NCI-H187 treated with DMSO at 0.1 percent for 48 hours (cell line): Measurements from ENCODE around the gene AP4S1.
"Not testable (repeated sequence)": the region's sequence is repeated elsewhere in the genome, so short reads cannot be mapped to it uniquely, and the experiment has no call there.

ENCODE experiments used
- DNase-seq: peaks from one replicate; lab custom pipeline; 2025; lab: John Stamatoyannopoulos, UW

AP4S1 gene

GRCh38 chr14:31043379-31043778, 17.9 kb downstream of the AP4S1 start:
- DNase-seq = no peak

DNA sequence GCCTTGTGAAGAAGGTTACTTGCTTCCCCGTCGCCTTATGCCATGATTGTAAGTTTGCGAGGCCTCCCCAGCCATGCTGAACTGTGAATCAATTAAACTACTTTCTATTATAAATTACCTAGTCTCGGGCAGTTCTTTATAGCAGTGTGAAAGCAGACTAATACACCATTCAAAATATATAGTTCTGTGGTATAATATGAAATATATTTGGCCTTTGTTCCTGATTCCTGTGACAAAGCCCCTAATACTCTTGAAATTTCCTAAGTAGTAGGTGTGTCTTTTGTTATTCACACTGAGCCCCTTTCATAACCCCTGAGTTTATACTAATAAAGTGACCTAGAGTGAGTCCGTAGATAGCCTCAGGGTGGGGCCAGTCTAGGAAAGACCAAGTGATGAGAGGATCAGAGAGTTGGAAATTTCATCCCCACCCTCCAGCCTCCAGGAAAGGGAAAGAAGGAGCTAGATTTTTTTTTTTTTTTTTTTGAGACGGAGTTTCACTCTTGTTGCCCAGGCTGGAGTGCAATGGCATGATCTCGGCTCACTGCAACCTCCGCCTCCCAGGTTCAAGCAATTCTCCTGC, 20.1 kb downstream of the AP4S1 start:
- DNase-seq = no peak

GRCh38 chr14:31047503-31047902, 22.1 kb downstream of the AP4S1 start:
- no peak for DNase-seq

DNA sequence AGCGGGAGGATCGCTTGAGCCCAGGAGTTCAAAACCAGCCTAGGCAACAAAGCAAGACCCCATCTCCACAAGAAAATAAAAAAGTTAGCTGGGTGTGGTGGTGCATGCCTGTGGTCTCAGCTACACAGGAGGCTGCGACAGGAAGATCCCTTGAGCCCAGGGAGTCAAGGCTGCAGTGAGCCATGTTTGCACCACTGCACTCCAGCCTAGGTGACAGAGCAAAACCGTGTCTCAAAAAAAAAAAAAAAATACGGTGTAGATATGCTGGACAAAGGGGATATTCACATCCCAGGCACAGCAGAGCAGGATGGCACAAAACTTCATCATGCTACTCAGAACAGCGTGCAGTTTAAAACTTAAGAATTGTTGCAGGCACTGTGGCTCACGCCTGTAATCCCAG, 25.6 kb downstream of the AP4S1 start:
- DNase-seq = no peak

GRCh38 chr14:31051511-31051910, 26.1 kb downstream of the AP4S1 start:
- no peak for DNase-seq

- not testable (repeated sequence) for DNase-seq
Observed at GRCh38 chr14:31052905-31053586, 27.6 kb downstream of the AP4S1 start.

GRCh38 chr14:31057035-31057434, 31.6 kb downstream of the AP4S1 start:
- no peak for DNase-seq

DNA sequence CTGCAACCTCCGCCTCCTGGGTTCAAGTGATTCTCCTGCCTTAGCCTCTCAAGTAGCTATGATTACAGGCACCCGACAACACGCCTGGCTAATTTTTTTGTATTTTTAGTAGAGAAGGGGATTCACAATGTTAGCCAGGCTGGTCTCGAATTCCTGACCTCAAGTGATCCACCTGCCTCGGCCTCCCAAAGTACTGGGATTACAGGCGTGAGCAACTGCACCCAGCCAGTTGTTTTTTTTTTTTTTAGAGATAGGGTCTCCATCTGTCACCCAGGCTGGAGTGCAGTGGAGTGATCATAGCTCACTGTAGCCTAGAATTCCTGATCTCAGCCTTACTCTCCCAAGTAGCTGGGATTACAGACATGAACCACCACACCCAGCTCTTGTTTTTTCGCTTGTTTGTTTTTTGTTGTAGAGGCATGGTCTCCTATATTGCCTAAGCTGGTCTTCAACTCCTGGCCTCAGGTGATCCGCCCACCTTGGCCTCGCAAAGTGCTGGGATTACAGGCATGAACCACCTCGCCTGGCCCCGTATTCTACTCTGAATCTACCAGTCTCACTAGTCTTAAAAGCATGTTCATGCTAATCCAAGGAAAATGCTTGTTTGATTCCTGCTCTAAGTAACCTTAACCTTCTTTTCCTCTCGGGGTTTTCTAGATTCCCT, 32.4 kb downstream of the AP4S1 start:
- no peak for DNase-seq

GRCh38 chr14:31059152-31059924, 33.9 kb downstream of the AP4S1 start:
- no peak for DNase-seq

DNA sequence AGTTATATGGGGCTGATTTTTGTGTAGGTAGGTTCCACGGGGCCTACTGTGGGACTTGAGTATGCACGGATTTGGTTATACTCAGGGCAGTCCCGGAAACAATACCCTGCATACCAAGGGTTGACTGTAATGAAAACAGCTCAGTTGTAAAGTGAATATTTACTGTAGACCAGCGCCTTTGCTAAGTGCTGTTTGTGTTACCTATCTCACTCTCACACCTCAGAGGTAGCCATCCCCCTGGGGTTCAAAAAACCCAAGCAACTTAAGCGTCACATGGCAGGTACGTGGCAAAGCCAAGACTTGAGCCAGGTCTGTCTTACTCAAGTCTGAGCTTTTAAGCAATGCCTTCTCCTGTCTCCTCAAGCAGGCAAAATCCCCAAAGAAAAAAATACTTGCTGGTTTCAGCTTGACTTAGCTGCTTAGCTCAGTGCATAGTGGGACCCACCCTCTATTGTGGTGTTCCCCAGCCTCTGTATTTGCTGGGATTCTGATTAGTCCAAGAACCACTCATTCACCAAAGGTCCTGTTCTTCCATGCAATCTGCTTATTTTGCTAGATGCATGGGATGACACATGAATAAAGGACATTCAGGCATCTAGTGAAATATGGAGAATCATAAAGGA, 34.9 kb downstream of the AP4S1 start:
- no peak for DNase-seq

- DNase-seq = not testable (repeated sequence)
Observed at GRCh38 chr14:31062908-31063307, 37.5 kb downstream of the AP4S1 start.

GRCh38 chr14:31068235-31068634, 42.8 kb downstream of the AP4S1 start:
- DNase-seq = no peak

GRCh38 chr14:31069343-31069742, 43.9 kb downstream of the AP4S1 start:
- DNase-seq = no peak

DNA sequence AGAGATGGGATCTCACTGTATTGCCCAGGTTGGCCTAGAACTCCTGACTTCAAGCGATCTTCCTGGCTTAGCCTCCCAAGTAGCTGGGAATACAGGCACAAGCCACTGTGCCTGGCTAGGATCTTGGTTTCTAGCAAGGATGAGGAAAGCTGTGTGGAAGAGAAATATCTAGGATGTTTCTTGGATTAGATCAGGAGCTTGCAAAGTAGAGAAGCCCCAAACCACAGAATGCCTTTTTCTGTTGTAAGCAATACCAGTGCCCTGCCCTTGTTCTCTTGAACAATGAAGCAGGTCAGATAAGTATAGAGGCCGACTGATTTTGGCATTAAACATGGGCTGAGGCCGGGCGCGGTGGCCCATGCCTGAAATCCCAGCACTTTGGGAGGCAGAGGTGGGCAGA, 45.0 kb downstream of the AP4S1 start:
- DNase-seq = no peak

DNA sequence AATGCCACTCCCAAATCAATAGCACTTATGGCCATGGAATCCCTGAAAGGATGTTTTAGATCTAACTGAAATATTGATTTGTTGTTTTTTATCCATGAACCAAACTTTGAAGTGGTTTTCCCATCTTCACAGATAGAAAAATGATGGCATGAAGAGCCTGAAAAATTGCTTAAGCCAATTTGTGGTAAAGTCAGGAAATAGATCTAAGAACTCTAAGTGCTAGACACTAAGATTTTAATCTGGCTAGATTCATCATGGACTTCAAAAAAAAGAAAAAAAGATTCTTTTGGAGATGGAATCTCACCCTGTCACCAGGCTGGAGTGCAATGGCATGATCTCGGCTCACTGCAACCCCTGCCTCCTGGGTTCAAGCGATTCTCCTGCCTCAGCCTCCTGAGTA, 45.7 kb downstream of the AP4S1 start:
- no peak for DNase-seq

GRCh38 chr14:31075144-31075543, 49.7 kb downstream of the AP4S1 start:
- DNase-seq = no peak

DNA sequence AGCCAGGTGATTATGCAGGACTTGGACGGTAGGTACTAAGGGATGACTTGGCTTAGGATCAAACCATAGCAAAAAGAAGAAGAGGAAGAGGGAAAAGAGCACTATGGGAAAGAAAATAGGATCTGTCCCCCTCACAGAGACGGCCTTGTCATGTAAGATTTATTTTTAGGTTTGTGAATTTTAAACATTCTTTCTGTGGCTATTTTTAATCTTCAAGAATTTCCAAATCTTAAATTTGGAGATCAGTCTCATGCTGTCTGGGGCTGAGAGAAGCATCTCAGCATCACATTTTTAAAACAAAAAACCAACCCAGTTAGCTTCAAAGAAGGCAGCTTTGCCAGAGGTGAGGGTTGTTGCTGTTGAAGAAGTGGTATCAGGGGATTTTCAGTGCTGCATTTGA, 53.3 kb downstream of the AP4S1 start:
- no peak for DNase-seq

DNA sequence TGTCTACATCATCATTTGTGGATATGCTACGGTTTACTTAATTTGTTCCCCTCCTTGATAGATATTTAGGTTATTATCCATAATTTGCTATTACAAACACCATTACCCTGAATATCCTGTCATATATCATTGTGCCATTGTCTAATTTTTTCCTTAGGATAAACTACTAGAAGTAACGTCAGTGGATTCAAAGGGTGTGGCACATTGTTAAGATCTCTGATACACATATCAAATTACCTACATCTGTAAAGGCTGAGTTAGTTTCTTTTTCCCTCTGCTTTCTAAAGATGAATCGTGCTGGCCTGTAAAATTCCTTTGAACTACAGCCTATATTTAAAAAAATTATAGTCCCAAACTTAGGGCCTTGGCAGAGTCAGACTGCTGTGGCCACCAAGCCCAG, 54.6 kb downstream of the AP4S1 start:
- no peak for DNase-seq

DNA sequence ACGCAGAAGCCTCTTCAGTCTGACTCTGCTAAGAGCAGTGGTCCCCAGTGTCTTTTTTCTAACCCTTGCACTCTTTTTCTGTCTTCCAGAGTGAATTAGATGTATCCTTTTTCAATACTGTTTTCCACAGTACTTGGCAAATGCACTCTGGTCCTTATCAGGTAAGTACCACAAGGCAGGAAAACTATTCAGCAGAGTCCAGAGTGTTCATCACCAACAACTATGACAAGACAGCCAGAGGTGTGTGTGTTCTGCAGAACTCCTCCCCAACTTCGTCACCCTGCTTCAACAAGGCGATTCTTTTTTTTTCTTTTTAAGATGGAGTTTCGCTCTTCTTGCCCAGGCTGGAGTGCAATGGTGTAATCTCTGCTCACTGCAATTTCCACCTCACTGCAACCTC, 55.0 kb downstream of the AP4S1 start:
- DNase-seq = no peak

DNA sequence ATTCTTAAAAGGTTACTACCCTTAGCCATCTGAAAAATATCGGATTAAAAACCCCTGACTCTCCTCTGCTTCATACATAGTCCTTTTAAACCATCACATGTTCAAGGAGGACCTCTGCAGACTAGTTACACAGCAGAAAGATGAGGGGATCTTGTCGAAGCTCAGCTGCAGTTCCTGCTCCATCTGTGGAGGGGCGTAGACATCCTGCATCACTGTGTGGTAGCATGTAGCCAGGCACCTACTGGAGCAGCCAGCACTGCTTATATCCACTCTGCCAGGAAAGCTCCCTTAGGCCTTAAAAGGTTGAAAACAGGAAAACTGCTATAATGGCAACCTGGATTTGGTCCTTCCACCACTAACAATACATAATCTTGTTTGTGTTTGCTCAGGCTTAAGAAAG, 58.3 kb downstream of the AP4S1 start:
- DNase-seq = no peak

GRCh38 chr14:31084385-31084784, 58.9 kb downstream of the AP4S1 start:
- peak; percentile 13 for DNase-seq

DNA sequence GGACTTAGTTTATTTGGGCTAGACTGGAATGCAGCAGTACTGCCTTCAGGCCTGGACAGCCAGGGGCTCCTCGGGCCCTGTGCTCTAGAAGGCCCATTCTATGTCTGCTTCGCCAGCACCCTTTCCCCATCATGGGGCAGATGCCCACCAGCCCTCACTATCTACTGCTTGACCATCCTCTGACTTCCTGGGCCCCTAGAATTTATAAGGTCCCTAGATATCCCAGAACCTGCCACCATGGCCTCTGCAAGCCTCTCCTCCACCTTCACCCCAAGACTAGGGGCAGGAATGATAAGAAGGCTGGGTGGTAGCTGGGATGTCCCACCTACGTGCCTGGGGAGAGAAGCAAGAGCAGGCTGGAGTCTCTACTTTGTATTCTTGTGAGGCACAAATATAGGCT, 59.6 kb downstream of the AP4S1 start:
- DNase-seq = no peak
